ENCODE results near the gene MYO5B. TPM values are rescaled to one million over a fixed set of nuclear protein-coding genes. Genes with fewer than 3 reads are reported as not detected.

MYO5B gene
- total and polyA plus RNA-seq, 9 of the 15 experiments (the other 6 are each of a cell fraction or from before 2014, with no cell fraction given), result 0.07 to 0.42 (median 0.28) TPM

- ChIA-PET POLR2A (interaction anchor here (1.3 kb wide), 1 partner anchor 10 kb away, joined by 3 read pairs; no protein-coding TSS in a partner anchor), CTCF (ENCODE audit: low intra/inter-chr PET ratio) (no interaction called here)
- H3K4me1 ChIP-seq (replicated peaks in 1 of 2; ENCODE audit: control insufficient read depth in 2 of 2, insufficient read depth in 2 of 2, low read length in 2 of 2), result peaks cover 3 to 5% of the 10 kb centered on the region in 2 experiments; a peak in 3 of 5 replicates
- BruUV-seq (replicated peaks), result no TSS peak
- no peak overlapping the region for H3K27ac ChIP-seq (ENCODE audit: extremely low read depth, low read depth, low read length)
- H3K9me1 ChIP-seq (ENCODE audit: control insufficient read depth, insufficient read depth, low read length), result no peaks in the 10 kb centered on the region
- FAIRE-seq, result no peak
- no peaks in the 10 kb centered on the region for H3K9me3 ChIP-seq (replicated peaks; ENCODE audit: control insufficient read depth, insufficient read depth, low read depth, low read length)
- in situ Hi-C loops (cut with MboI), result loop anchor here (5.0 to 25.0 kb wide), 2 partner anchors 349 to 1174 kb away; no protein-coding TSS in a partner anchor
- H2AFZ ChIP-seq (ENCODE audit: low read depth, low read length), result no peak overlapping the region
- ATAC-seq, result no peak
- no peak overlapping the region for H3K9ac ChIP-seq (ENCODE audit: insufficient read depth in 1 of 2, low read depth in 2 of 2, low read length in 2 of 2)
- H3K4me2 ChIP-seq (ENCODE audit: insufficient read depth, low read length), result no peak overlapping the region
- no peak overlapping the region for H3K4me3 ChIP-seq
- 13% methylated on average over 3 of the region's 3 CpGs for WGBS (ENCODE audit: insufficient coverage, low coverage, missing lambda C conversion rate)
- peak in 1 of 4 experiments; percentile 12 for DNase-seq (ENCODE audit: extremely low read depth in 1 of 4, low spot score in 3 of 4)
- peaks cover 0 to 15% of the 10 kb centered on the region in 2 experiments; a peak in 4 of 5 replicates for H3K27me3 ChIP-seq (ENCODE audit: control insufficient read depth in 2 of 2, insufficient read depth in 2 of 2, low read length in 2 of 2)
- no peaks in the 10 kb centered on the region for H3K36me3 ChIP-seq (ENCODE audit: control insufficient read depth, insufficient read depth, low read length)
- no peaks in the 10 kb centered on the region for H4K20me1 ChIP-seq (replicated peaks; ENCODE audit: control insufficient read depth, insufficient read depth, low read length)
- no peaks in the 10 kb centered on the region for H3K79me2 ChIP-seq (ENCODE audit: control insufficient read depth, insufficient read depth, low read length)
- intact Hi-C loops (cut with micrococcal nuclease), result loop anchor here (5.0 to 10.0 kb wide), 3 partner anchors 343 to 566 kb away; no protein-coding TSS in a partner anchor
- no peak for TF ChIP-seq NR4A1 (CRISPR knock-in tag; IDR thresholded peaks at IDR 0.05)
- no peak for TF ChIP-seq NR4A1 (tag; IDR thresholded peaks at IDR 0.05)
- peak in 1 of 2 experiments; percentile 28; a peak in 1 of 4 replicates for TF ChIP-seq RAD21 (CRISPR knock-in tag; conservative IDR thresholded peaks at IDR 0.05 in 1 of 2, IDR thresholded peaks at IDR 0.05 in 1 of 2)
- TF ChIP-seq CTCF (IDR thresholded peaks at IDR 0.05 in 2 of 3, conservative IDR thresholded peaks at IDR 0.05 in 1 of 3; ENCODE audit: insufficient read depth in 2 of 3, low read depth in 1 of 3, low read length in 3 of 3), result peak in 2 of 3 experiments; percentile 27 to 42; a peak in 2 of 6 replicates
Measured at GRCh38 chr18:49861659-49862058, 333.3 kb downstream of the MYO5B start.
